Neural crest cell (in vitro differentiated cells): ENCODE data around the gene PCBP4. TPM values are rescaled to one million over a fixed set of nuclear protein-coding genes. Genes with fewer than 3 reads are reported as not detected.
"Not testable (repeated sequence)": the region's sequence is repeated elsewhere in the genome, so short reads cannot be mapped to it uniquely, and the experiment has no call there.

Experiments
- DNase-seq: peaks from one replicate; pipeline ENCODE4 v3.0.0; 2021; ENCODE audit warnings: low read depth, mixed read lengths, low spot score
- H3K27ac Mint-ChIP-seq: one replicate; pipeline ENCODE4 v1.8.0; 2021; ENCODE audit warnings: mild to moderate bottlenecking, mixed read lengths; ENCODE audit not compliant: unreplicated experiment
- H3K27me3 Mint-ChIP-seq: 2 replicates; pipeline ENCODE4 v1.8.0; 2021; ENCODE audit warnings: low read depth, mild to moderate bottlenecking, mixed read lengths
- H3K36me3 Mint-ChIP-seq: 2 replicates; pipeline ENCODE4 v1.8.0; 2021; ENCODE audit warnings: low read depth, mild to moderate bottlenecking, mixed read lengths
- H3K4me1 Mint-ChIP-seq: 2 replicates; pipeline ENCODE4 v1.8.0; 2021; ENCODE audit warnings: mixed read lengths
- H3K4me3 Mint-ChIP-seq: one replicate; pipeline ENCODE4 v1.8.0; 2021; ENCODE audit warnings: mild to moderate bottlenecking, mixed read lengths
- H3K9me3 Mint-ChIP-seq: 2 replicates; pipeline ENCODE4 v1.8.0; 2021; ENCODE audit warnings: mixed read lengths
- total RNA-seq: library from RNA; stranded (reverse); gene quantifications from 2 replicates; pipeline ENCODE4 v1.2.1, GENCODE V29; 2021
- TF ChIP-seq, protein P1 (sequence below): fragments of 200-600 bp; sonication (generic); conservative IDR thresholded peaks from 2 replicates; pipeline ENCODE4 v1.5.0; 2021; ENCODE audit warnings: antibody characterized with exemption, mild to moderate bottlenecking

PCBP4 gene
- total RNA-seq, 1 donor from 2014 or later, result 235 TPM

DNA sequence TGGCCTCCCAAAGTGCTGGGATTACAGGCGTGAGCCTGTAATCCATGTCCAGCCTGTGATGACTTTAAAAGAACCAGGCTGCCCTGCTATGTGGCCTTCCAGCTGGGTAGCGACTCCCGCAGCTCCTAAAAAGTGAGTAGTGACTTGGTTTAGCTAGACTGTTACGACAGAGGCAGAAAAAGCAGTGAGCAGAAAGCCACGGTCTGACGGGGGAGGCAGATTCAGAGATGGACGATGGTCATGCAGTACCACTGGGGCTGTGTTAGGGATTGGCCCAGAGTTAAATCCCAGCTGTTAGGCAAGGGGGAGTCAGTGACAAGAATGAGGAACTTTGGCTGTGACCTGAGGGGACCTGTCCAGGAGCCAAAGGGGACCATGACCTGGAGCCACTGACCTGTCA, 31.5 kb upstream of the PCBP4 start:
- TF ChIP-seq, protein P1, sequence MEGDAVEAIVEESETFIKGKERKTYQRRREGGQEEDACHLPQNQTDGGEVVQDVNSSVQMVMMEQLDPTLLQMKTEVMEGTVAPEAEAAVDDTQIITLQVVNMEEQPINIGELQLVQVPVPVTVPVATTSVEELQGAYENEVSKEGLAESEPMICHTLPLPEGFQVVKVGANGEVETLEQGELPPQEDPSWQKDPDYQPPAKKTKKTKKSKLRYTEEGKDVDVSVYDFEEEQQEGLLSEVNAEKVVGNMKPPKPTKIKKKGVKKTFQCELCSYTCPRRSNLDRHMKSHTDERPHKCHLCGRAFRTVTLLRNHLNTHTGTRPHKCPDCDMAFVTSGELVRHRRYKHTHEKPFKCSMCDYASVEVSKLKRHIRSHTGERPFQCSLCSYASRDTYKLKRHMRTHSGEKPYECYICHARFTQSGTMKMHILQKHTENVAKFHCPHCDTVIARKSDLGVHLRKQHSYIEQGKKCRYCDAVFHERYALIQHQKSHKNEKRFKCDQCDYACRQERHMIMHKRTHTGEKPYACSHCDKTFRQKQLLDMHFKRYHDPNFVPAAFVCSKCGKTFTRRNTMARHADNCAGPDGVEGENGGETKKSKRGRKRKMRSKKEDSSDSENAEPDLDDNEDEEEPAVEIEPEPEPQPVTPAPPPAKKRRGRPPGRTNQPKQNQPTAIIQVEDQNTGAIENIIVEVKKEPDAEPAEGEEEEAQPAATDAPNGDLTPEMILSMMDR, result no peak
- DNase-seq, result no peak
- Mint-ChIP-seq H3K27ac (no peak overlapping the region), H3K27me3 (peaks cover 30% of the 10 kb centered on the region), H3K4me3 (no peak overlapping the region), H3K9me3 (no peaks in the 10 kb centered on the region), H3K36me3 (peaks cover 18% of the 10 kb centered on the region), H3K4me1 (peaks cover 47% of the 10 kb centered on the region)

GRCh38 chr3:51997935-51998596, 30.8 kb upstream of the PCBP4 start:
- Mint-ChIP-seq H3K4me3 (peak overlapping the region; percentile 59), H3K36me3 (peaks cover 22% of the 10 kb centered on the region), H3K27ac (no peak overlapping the region), H3K4me1 (peaks cover 40% of the 10 kb centered on the region), H3K27me3 (peaks cover 30% of the 10 kb centered on the region), H3K9me3 (no peaks in the 10 kb centered on the region)
- DNase-seq, result no peak
- TF ChIP-seq, protein P1, result no peak

DNA sequence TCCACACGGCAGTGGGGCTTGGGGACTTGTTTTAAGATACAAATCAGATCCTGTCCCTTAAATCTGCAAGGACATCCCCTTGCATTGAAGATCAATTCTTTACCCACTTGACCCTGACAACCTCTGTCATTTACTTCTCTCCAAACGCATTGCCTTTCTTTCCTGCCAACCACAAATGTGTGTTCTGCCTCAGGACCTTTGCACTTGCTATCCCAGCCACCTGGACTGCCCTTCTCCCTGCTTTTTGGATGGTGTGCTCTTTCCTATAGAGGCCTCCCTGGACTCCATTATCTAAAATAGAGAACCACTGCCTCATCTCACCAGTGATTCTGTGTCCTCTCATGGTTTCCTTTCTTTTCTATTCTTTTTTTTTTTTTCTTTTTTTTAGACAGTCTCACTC, 29.9 kb upstream of the PCBP4 start:
- Mint-ChIP-seq H3K27ac (no peak overlapping the region), H3K27me3 (peaks cover 30% of the 10 kb centered on the region), H3K4me1 (peaks cover 37% of the 10 kb centered on the region), H3K9me3 (no peaks in the 10 kb centered on the region), H3K36me3 (peaks cover 29% of the 10 kb centered on the region), H3K4me3 (peak overlapping the region; percentile 80)
- no peak for DNase-seq
- TF ChIP-seq, protein P1, result no peak

GRCh38 chr3:51995346-51996163, 28.3 kb upstream of the PCBP4 start, which contains the start of gene RPL29:
Gene RPL29, minus strand, starts transcription at chr3:51995895. Its CDS starts 434 bp downstream, at chr3:51995461.
- Mint-ChIP-seq H3K9me3 (peaks cover 2% of the 10 kb centered on the region), H3K4me1 (peaks cover 42% of the 10 kb centered on the region), H3K4me3 (peak within 1 kb of the TSS; percentile 100), H3K27ac (peak within 1 kb of the TSS; percentile 100), H3K36me3 (peaks cover 36% of the 10 kb centered on the region), H3K27me3 (peaks cover 35% of the 10 kb centered on the region)
- TF ChIP-seq, protein P1, result peak; percentile 23
- peak; percentile 85 for DNase-seq

- H3K36me3 Mint-ChIP-seq, result peaks cover 36% of the 10 kb centered on the region
These were observed 27.3 kb upstream of the PCBP4 start for GRCh38 chr3:51994530-51994929.

DNA sequence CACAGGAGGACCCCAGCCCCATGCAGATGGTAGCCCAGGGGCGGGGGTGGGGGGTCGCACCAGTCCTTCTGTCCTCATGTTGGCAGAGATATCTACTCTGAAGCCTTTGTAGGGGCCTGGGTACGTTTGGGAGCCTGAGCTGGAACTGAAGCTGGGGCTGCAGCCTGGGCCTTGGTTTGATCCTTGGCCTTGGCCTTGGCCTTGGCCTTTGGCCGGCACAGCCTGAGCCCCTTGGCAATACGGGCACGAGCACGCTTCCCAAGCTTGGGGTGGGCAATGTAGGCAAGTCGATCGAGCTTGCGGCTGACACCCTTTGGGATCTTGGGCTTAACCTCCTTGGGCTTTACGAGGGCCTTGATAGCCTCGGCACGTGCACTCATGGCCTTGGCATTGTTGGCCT, 26.4 kb upstream of the PCBP4 start:
- DNase-seq, H3K9me3 Mint-ChIP-seq: not testable (repeated sequence)
- Mint-ChIP-seq H3K27ac (peak overlapping the region; percentile 67), H3K4me1 (peaks cover 50% of the 10 kb centered on the region), H3K36me3 (peaks cover 36% of the 10 kb centered on the region), H3K27me3 (peaks cover 29% of the 10 kb centered on the region), H3K4me3 (peak overlapping the region; percentile 100)

More at GRCh38 chr3:51994530-51994929, 27.3 kb upstream of the PCBP4 start:
- no peak for DNase-seq
- peaks cover 42% of the 10 kb centered on the region for H3K4me1 Mint-ChIP-seq
- peaks cover 25% of the 10 kb centered on the region for H3K27me3 Mint-ChIP-seq
- TF ChIP-seq, protein P1, result no peak
- peaks cover 2% of the 10 kb centered on the region for H3K9me3 Mint-ChIP-seq
- H3K4me3 Mint-ChIP-seq, result peak overlapping the region; percentile 100
- peak overlapping the region; percentile 94 for H3K27ac Mint-ChIP-seq
